Endothelial cell of umbilical vein (primary cell): ENCODE data around the gene OPCML. TPM values are rescaled to one million over a fixed set of nuclear protein-coding genes. Genes with fewer than 3 reads are reported as not detected.
A peak's percentile ranks its signal among the peaks of the same experiment; 100 is the strongest.

Experiments
- BruUV-seq: library from RNA; stranded (reverse); fragments of 400-500 nt; replicated peaks from 2 replicates; lab custom pipeline; 2021; lab: Mats Ljungman, UMichigan
- CTCF ChIA-PET: fragments of 300-600, 350-600 bp; sonication (Branson Sonifier 250); formaldehyde crosslinking; loops from one replicate; lab custom pipeline; 2021; ENCODE audit warnings: antibody characterized with exemption, inconsistent platforms; lab: Charles Lee
- POLR2A ChIA-PET: fragments of 300-600, 350-600 bp; sonication (Branson Sonifier 250); formaldehyde crosslinking; loops from one replicate; lab custom pipeline; 2021; ENCODE audit warnings: antibody characterized with exemption, inconsistent platforms; lab: Charles Lee
- DNase-seq: peaks from one replicate; pipeline ENCODE4 v3.0.0-alpha.2; 2011; ENCODE audit warnings: low read depth, low spot score
- FAIRE-seq: peaks from 2 replicates; lab custom pipeline; 2011; peaks lifted over from hg19 to GRCh38; lab: Jason Lieb, UNC
- H2AFZ ChIP-seq: 2 replicates; pipeline ENCODE4 v1.6.0; 2012; ENCODE audit warnings: low read depth, low read length, control low read depth, inconsistent platforms
- H3K27ac ChIP-seq: 2 replicates; pipeline ENCODE4 v1.5.1; 2011; ENCODE audit warnings: low read depth, mild to moderate bottlenecking, control low read depth, low read length, moderate library complexity; ENCODE audit not compliant: insufficient read depth
- H3K27me3 ChIP-seq, 2 experiments: 2 replicates each; pipeline versions ENCODE4 v1.6.0 to v1.6.1; 2011; ENCODE audit warnings: low read length in 2 of 2, mixed read lengths in 1 of 2; ENCODE audit not compliant: control insufficient read depth in 2 of 2, insufficient read depth in 2 of 2
- H3K36me3 ChIP-seq, 2 experiments: 2 replicates in 1 of 2; 3 replicates in 1 of 2; pipeline ENCODE4 v1.5.1; 2011; ENCODE audit warnings: low read length in 2 of 2, mild to moderate bottlenecking in 1 of 2, moderate library complexity in 1 of 2; ENCODE audit not compliant: control insufficient read depth in 2 of 2, insufficient read depth in 2 of 2; ENCODE audit errors: extremely low read depth in 1 of 2
- H3K4me1 ChIP-seq: 3 replicates; pipeline ENCODE4 v1.5.1; 2011; ENCODE audit warnings: mild to moderate bottlenecking, low read length; ENCODE audit not compliant: control insufficient read depth, insufficient read depth; ENCODE audit errors: extremely low read depth
- H3K4me2 ChIP-seq: 2 replicates; pipeline ENCODE4 v1.6.1; 2011; ENCODE audit warnings: low read length, control low read depth, mixed read lengths; ENCODE audit not compliant: insufficient read depth
- H3K4me3 ChIP-seq, 3 experiments: fragments of 200-600 bp in 1 of 3; sonication (generic), shearing (Covaris generic) in 1 of 3; replicated peaks in 1 of 3; 2 replicates each; pipeline ENCODE4 v1.5.1; 2011 to 2016; ENCODE audit warnings: control low read depth in 3 of 3, low read length in 3 of 3, mild to moderate bottlenecking in 2 of 3, inconsistent platforms in 1 of 3, low read depth in 1 of 3, moderate library complexity in 1 of 3; ENCODE audit not compliant: insufficient read depth in 1 of 3
- H3K79me2 ChIP-seq: 2 replicates; pipeline ENCODE4 v1.6.0; 2012; ENCODE audit warnings: low read length, inconsistent platforms; ENCODE audit not compliant: control insufficient read depth, insufficient read depth
- H3K9ac ChIP-seq: replicated peaks from 2 replicates; pipeline ENCODE3; 2011; ENCODE audit warnings: low read length, control low read depth; ENCODE audit not compliant: insufficient read depth; ENCODE audit errors: extremely low read depth
- H3K9me1 ChIP-seq: replicated peaks from 3 replicates; pipeline ENCODE4 v1.6.0; 2011; ENCODE audit warnings: mild to moderate bottlenecking, low read length; ENCODE audit not compliant: control insufficient read depth, insufficient read depth; ENCODE audit errors: extremely low read depth
- H3K9me3 ChIP-seq: replicated peaks from 2 replicates; pipeline ENCODE4 v1.5.1; 2012; ENCODE audit warnings: low read length, inconsistent platforms; ENCODE audit not compliant: control insufficient read depth, insufficient read depth
- H4K20me1 ChIP-seq: replicated peaks from 2 replicates; pipeline ENCODE3; 2011; ENCODE audit warnings: mild to moderate bottlenecking, low read length; ENCODE audit not compliant: control insufficient read depth, insufficient read depth; ENCODE audit errors: extremely low read depth
- EZH2 ChIP-seq: IDR thresholded peaks from 2 replicates; pipeline ENCODE4 v1.6.1; 2012; ENCODE audit warnings: borderline replicate concordance, low read depth, mild to moderate bottlenecking, moderate library complexity, low read length, inconsistent platforms; ENCODE audit not compliant: severe bottlenecking
- FOS ChIP-seq: IDR thresholded peaks from 2 replicates; pipeline ENCODE4 v1.6.1; 2011; ENCODE audit warnings: mild to moderate bottlenecking, low read length, moderate library complexity, borderline replicate concordance; ENCODE audit not compliant: insufficient read depth
- GATA2 ChIP-seq: IDR thresholded peaks from 2 replicates; pipeline ENCODE4 v1.7.0; 2011; ENCODE audit warnings: low read depth, mild to moderate bottlenecking, moderate library complexity, mixed read lengths, low read length; ENCODE audit not compliant: insufficient read length, insufficient read depth
- JUN ChIP-seq: IDR thresholded peaks from 2 replicates; pipeline ENCODE4 v1.6.1; 2011; ENCODE audit warnings: borderline replicate concordance, low read depth; ENCODE audit not compliant: insufficient read length, insufficient read depth
- MYC ChIP-seq: IDR thresholded peaks from one replicate; pipeline ENCODE4 v1.6.1; 2011; ENCODE audit warnings: mild to moderate bottlenecking, low read depth, low read length
- POLR2A ChIP-seq: IDR thresholded peaks from 2 replicates; pipeline ENCODE4 v1.6.1; 2012; ENCODE audit warnings: low read depth, mild to moderate bottlenecking, control low read depth, low read length
- POLR2AphosphoS5 ChIP-seq: IDR thresholded peaks from 2 replicates; pipeline ENCODE4 v1.6.1; 2012; ENCODE audit warnings: low read depth, mild to moderate bottlenecking, control low read depth, low read length, moderate library complexity; ENCODE audit not compliant: insufficient read depth
- dilution Hi-C: fragments of 300-500 bp; cut with MboI; formaldehyde crosslinking; loops from one replicate; pipeline ENCODE4 v1.15.0; 2019; ENCODE audit warnings: low sequenced_read_pairs; ENCODE audit not compliant: extremely low pct_ligation_motif_present
- intact Hi-C: fragments of 100-400 bp; cut with micrococcal nuclease; formaldehyde crosslinking; loops from one replicate; pipeline ENCODE4 v1.10.0; 2022
- polyA plus RNA-seq, 4 experiments: library from polyadenylated mRNA; depleted of rRNA in 3 of 4; stranded (reverse) in 3 of 4; unstranded in 1 of 4; fragments of >200 nt; gene quantifications; 2 replicates each; pipeline versions ENCODE4 v1.2.1 to v1.2.3, GENCODE V29; 2011 to 2012; ENCODE audit warnings: missing spikeins in 1 of 4
- total RNA-seq: library from RNA; stranded (reverse); gene quantifications from 2 replicates; pipeline ENCODE4 v1.2.3, GENCODE V29; 2021
- TF ChIP-seq, protein P1 (sequence below), 2 donors: IDR thresholded peaks; 1 replicate in 1 of 2; 2 replicates in 1 of 2; pipeline ENCODE4 v1.5.1; 2011; ENCODE audit warnings: low read length in 2 of 2, mild to moderate bottlenecking in 2 of 2, moderate library complexity in 2 of 2, control low read depth in 1 of 2, inconsistent platforms in 1 of 2, low read depth in 1 of 2; ENCODE audit not compliant: insufficient read depth in 1 of 2; ENCODE audit errors: extremely low read depth in 1 of 2
- TF ChIP-seq, protein P2 (sequence below): IDR thresholded peaks from 2 replicates; pipeline ENCODE4 v1.6.1; 2011; ENCODE audit not compliant: insufficient read depth, insufficient read length

OPCML gene
- total and polyA plus RNA-seq, 2 donors (not counting 3 experiments of a cell fraction or from before 2014, with no cell fraction given) = not detected

DNA sequence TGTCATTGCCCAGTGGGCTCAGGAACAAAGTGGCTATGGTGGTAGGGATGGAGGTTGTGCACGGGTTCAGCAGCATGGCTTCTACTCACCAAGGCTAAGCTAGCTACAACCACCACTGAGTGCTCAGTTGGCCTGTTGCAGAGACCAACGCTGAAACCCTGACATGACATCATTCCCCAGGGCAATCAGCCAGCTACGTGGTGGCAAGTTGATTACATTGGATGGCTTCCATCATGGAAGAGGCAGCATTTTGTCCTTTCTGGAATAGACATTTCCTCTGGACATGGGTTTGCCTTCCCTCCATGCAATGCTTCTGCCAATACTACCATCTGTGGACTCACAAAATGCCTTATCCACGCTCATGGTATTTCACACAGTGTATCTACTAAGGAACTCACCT, 634.3 kb downstream of the OPCML start:
- intact Hi-C loops = no loop called here
- peak; percentile 1 for DNase-seq

More for the DNA sequence above, 634.3 kb downstream of the OPCML start:
- Histone ChIP-seq H3K9ac (no peak overlapping the region), H2AFZ (no peak overlapping the region), H3K27ac (no peak overlapping the region), H3K4me3 (no peak overlapping the region), H3K4me2 (no peak overlapping the region), H3K9me1 (no peaks in the 10 kb centered on the region), H3K79me2 (no peaks in the 10 kb centered on the region), H3K27me3 (no peaks in the 10 kb centered on the region), H3K4me1 (no peaks in the 10 kb centered on the region), H4K20me1 (no peaks in the 10 kb centered on the region), H3K36me3 (no peaks in the 10 kb centered on the region), H3K9me3 (peaks cover 4% of the 10 kb centered on the region)
- no TSS peak for BruUV-seq
- dilution Hi-C loops = no loop called here
- CTCF ChIA-PET = no interaction called here
- no peak for FAIRE-seq
- TF ChIP-seq EZH2 = no peak
- no peak for TF ChIP-seq FOS
- no peak for TF ChIP-seq POLR2AphosphoS5
- no peak for TF ChIP-seq GATA2
- no peak for TF ChIP-seq MYC
- TF ChIP-seq, protein P1, sequence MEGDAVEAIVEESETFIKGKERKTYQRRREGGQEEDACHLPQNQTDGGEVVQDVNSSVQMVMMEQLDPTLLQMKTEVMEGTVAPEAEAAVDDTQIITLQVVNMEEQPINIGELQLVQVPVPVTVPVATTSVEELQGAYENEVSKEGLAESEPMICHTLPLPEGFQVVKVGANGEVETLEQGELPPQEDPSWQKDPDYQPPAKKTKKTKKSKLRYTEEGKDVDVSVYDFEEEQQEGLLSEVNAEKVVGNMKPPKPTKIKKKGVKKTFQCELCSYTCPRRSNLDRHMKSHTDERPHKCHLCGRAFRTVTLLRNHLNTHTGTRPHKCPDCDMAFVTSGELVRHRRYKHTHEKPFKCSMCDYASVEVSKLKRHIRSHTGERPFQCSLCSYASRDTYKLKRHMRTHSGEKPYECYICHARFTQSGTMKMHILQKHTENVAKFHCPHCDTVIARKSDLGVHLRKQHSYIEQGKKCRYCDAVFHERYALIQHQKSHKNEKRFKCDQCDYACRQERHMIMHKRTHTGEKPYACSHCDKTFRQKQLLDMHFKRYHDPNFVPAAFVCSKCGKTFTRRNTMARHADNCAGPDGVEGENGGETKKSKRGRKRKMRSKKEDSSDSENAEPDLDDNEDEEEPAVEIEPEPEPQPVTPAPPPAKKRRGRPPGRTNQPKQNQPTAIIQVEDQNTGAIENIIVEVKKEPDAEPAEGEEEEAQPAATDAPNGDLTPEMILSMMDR (IDR thresholded peaks at IDR 0.05; ENCODE audit: extremely low read depth in 1 of 2, insufficient read depth in 1 of 2, low read depth in 1 of 2, low read length in 2 of 2) = no peak
- TF ChIP-seq POLR2A = no peak
- TF ChIP-seq, protein P2, sequence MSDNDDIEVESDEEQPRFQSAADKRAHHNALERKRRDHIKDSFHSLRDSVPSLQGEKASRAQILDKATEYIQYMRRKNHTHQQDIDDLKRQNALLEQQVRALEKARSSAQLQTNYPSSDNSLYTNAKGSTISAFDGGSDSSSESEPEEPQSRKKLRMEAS = no peak
- no peak for TF ChIP-seq JUN
- POLR2A ChIA-PET = no interaction called here
